ENCODE measurements around the gene FAR2.
"Not testable (repeated sequence)": the region's sequence is repeated elsewhere in the genome, so short reads cannot be mapped to it uniquely, and the experiment has no call there.

The FAR2 gene

GRCh38 chr12:29282031-29282816, 133.1 kb downstream of the FAR2 start:
- peak in 1 of 2 experiments; percentile 41 for DNase-seq

- no peak for DNase-seq
These were observed 135.1 kb downstream of the FAR2 start for GRCh38 chr12:29283969-29284700.

GRCh38 chr12:29286081-29286790, 137.2 kb downstream of the FAR2 start:
- DNase-seq, result no peak

GRCh38 chr12:29287622-29288021, 138.5 kb downstream of the FAR2 start:
- DNase-seq, result no peak

- DNase-seq, result no peak
These were observed 139.0 kb downstream of the FAR2 start for GRCh38 chr12:29288031-29288430.

GRCh38 chr12:29290475-29290874, 141.4 kb downstream of the FAR2 start:
- not testable (repeated sequence) for DNase-seq

- DNase-seq, result no peak
These were observed 142.1 kb downstream of the FAR2 start for GRCh38 chr12:29291226-29291625.

GRCh38 chr12:29299633-29300032, 150.6 kb downstream of the FAR2 start:
- peak in 1 of 2 experiments; percentile 18 for DNase-seq

GRCh38 chr12:29301114-29301513, 152.0 kb downstream of the FAR2 start:
- no peak for DNase-seq

GRCh38 chr12:29304388-29304787, 155.3 kb downstream of the FAR2 start:
- DNase-seq, result no peak

GRCh38 chr12:29306266-29306665, 157.2 kb downstream of the FAR2 start:
- DNase-seq, result no peak

GRCh38 chr12:29306682-29307081, 157.6 kb downstream of the FAR2 start:
- no peak for DNase-seq

- no peak for DNase-seq
These were observed 160.3 kb downstream of the FAR2 start for GRCh38 chr12:29309320-29309902.

- DNase-seq, result no peak
These were observed 161.8 kb downstream of the FAR2 start for GRCh38 chr12:29310899-29311298.

- peak in 1 of 2 experiments; percentile 40 for DNase-seq
These were observed 165.3 kb downstream of the FAR2 start for GRCh38 chr12:29314416-29314815.

GRCh38 chr12:29316752-29317151, 167.7 kb downstream of the FAR2 start:
- DNase-seq, result no peak

- peak; percentile 40 to 75 for DNase-seq
These were observed 168.7 kb downstream of the FAR2 start for GRCh38 chr12:29317556-29318363.

- DNase-seq, result no peak
These were observed 171.4 kb downstream of the FAR2 start for GRCh38 chr12:29320295-29321085.

- no peak for DNase-seq
These were observed 173.1 kb downstream of the FAR2 start for GRCh38 chr12:29322157-29322556.

- DNase-seq, result no peak
These were observed 180.3 kb downstream of the FAR2 start for GRCh38 chr12:29329411-29329810.

- DNase-seq, result no peak
These were observed 184.1 kb downstream of the FAR2 start for GRCh38 chr12:29333178-29333577.

Measured in NCI-H446 (cell line).